HG02981 (cell line): ENCODE data around the gene CTBP2.
"Not testable (repeated sequence)": the region's sequence is repeated elsewhere in the genome, so short reads cannot be mapped to it uniquely, and the experiment has no call there.

ENCODE experiments used
- ATAC-seq: cut with Tn5 transposase; IDR thresholded peaks from one replicate; pipeline ENCODE4 v1.9.1; 2021; ENCODE audit warnings: mild to moderate bottlenecking, moderate library complexity; ENCODE audit not compliant: unreplicated experiment

CTBP2 gene

GRCh38 chr10:125089469-125089868 lies 70.9 kb downstream of the CTBP2 start:
- no peak for ATAC-seq

DNA sequence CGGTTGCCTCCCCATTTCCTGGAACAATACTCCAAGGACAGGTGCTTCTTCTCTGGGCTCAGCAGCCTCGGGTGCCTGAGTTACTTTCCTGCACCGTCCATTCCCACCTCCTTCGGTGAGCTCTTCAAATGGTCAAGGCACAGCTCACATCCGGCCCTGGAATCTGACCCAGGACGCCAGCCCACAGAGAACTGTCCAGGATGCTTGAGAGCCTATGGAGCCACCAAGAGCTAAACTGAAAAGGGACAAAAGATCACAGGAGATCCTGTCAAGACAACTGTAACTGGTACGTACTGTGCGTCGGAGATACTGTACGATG lies 72.5 kb downstream of the CTBP2 start:
- no peak for ATAC-seq

GRCh38 chr10:125087191-125087896 lies 73.0 kb downstream of the CTBP2 start:
- no peak for ATAC-seq

DNA sequence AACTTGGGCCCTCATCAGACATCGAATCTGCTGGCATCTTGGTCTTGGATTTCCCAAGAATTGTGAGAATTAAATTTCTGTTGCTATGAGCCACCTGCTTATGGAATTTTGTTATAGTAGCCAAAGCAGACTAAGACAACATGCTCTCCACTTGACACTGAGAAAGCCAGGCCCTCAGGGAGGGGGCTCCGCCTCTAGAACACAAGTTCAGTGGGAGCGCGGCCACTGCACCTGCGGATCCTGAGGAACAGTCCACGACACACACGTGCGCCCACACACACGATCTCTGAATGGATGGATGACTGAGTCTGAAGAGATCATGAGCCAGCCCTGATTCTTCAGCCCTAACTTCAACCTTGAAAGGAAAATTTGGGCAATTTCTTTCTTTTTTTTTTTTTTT lies 73.7 kb downstream of the CTBP2 start:
- ATAC-seq, result no peak

GRCh38 chr10:125085258-125086054 lies 74.9 kb downstream of the CTBP2 start:
- ATAC-seq, result no peak

DNA sequence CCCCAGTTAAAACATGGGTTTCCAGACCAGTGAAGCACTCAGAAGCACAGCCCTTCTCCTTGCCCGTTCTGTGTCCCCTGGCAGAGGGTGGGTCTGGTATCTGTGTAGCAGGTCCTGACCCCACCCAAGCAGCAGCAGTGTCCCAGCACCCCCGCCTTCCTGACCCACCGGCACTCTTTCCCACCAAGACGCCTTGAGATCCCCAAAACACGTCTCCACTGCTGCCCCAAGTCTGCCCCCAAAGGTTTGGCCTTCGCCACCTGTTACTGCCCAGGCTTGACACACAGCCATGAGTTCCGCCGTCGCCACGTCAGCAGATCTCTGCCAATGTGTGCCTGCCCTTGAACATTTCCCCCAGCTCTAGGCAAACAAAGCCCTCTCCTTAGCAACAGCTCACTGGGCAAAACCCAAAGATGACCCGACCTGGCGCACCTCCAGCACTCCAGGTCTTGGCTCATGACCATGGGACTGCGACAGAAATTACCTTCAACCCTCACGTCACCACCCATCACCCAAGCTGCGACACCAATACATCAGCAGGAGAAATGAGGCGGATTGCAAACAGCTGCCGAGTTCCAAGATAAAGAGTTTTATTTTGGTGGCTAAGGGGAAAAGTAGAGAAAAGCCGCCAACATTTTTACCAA lies 75.6 kb downstream of the CTBP2 start:
- ATAC-seq, result no peak

- ATAC-seq, result no peak
Observed at GRCh38 chr10:125084191-125084613, 76.2 kb downstream of the CTBP2 start.

DNA sequence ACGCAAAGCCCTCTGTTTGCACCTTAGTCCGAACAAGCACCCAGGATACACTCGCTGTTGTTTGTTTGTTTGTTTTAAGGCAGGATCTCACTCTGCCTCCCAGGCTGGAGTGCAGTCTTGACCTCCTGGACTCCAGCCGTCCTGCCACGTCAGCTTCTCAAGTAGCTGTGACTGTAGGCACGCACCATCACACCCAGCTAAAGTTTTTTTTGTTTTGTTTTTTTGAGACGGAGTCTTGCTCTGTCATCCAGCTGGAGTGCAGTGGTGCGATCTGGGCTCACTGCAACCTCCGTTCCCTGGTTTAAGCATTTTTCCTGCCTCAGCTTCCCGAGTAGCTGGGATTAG lies 76.8 kb downstream of the CTBP2 start:
- no peak for ATAC-seq

- ATAC-seq, result no peak
Observed at GRCh38 chr10:125082881-125083575, 77.3 kb downstream of the CTBP2 start.

GRCh38 chr10:125082471-125082870 lies 77.9 kb downstream of the CTBP2 start:
- not testable (repeated sequence) for ATAC-seq

DNA sequence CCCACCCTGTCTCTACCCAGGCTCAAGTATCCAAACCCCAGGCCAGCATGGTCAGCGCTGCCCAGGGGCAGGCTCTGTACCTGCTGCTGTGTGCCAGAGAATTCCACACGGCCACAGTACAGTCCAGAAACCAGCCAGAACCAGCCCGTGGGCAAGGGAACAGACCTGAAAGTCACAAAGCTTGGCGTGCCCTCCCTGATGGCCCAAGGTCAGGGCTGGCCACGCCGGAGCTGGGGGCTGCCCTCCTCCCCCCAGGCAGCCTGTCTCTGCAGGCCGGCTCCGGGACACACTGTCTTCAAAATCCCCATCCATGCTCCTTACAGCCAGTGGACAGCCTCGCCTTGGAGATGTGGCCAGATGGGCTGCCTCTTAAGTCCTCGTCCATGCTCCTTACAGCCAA lies 78.4 kb downstream of the CTBP2 start:
- no peak for ATAC-seq

GRCh38 chr10:125080984-125081383 lies 79.4 kb downstream of the CTBP2 start:
- no peak for ATAC-seq

DNA sequence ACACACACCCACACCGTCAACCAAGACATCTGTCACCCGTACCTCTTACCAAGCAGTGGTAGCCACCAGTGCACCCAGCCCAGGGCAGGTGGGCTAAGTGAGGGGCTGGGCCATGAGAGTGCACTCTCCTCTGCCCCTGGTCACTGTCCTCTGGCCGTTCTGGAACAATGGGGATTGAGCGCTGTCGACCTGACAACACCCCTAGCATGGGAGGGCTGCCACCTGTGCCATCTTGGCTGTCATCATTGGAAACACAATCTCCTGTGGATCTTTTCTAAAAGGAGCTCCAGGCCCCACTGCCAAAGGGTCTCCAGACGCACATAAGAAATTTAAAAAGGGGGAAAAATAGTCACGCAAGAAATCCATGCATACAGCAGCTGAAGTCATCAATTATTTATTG lies 80.1 kb downstream of the CTBP2 start:
- no peak for ATAC-seq

GRCh38 chr10:125079091-125079600 lies 81.2 kb downstream of the CTBP2 start:
- ATAC-seq, result no peak

DNA sequence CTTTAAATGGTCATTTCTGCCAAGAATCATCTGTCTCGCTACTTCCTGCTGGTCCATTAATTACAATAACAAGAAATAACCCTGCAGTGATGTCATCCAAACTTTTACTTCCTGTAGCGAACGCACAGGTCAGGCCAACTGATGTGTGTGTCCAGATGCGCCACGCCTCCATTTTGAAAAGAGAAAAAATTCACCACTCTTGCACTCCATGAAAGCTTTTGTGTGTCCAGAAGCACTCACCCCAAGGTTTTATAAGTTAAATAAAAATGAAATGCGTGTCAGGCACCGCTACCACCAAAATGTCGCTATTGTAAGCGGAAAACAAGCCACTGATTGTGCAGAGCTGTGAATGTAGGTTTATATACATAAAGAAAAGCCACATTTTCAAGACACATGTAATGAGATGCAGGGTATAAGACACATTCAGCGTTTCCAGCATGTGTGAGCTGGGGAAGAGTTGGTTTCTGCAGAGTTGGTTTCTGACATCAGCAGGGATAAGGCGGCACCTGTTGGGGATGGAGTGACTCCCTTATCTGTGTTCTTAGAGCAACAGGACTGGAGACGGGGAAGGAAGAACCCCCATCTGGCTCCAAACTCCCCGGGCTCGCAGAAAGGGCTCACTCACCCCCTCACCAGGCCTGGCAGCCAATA lies 83.3 kb downstream of the CTBP2 start:
- ATAC-seq, result no peak

GRCh38 chr10:125076121-125076825 lies 84.1 kb downstream of the CTBP2 start:
- ATAC-seq, result no peak

GRCh38 chr10:125073996-125074395 lies 86.4 kb downstream of the CTBP2 start:
- ATAC-seq, result no peak

GRCh38 chr10:125072794-125073193 lies 87.6 kb downstream of the CTBP2 start:
- ATAC-seq, result no peak

DNA sequence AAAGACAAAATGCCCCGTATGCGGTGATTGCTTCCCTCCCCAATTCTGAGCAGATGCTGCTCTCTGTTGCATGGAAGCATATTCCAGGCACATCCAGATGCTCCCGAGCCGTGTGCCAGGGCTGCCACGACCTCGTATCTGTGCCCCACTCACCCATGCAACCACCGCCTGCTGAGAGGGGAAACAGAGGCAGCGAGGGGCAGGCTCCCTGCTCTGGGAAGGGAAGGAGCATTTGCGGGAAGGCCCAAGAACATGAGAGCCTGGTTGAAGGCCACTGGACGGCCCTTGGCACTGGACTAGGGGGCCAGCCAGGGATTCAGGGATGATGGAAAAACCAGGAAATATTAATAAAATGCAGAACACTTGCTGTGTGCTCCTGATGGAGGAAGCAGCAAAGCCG lies 89.4 kb downstream of the CTBP2 start:
- no peak for ATAC-seq

- ATAC-seq, result no peak
Observed at GRCh38 chr10:125068406-125068805, 92.0 kb downstream of the CTBP2 start.
